Measurements from ENCODE around the gene TNFRSF19.

The TNFRSF19 gene

GRCh38 chr13:23686948-23687347 lies 116.7 kb downstream of the TNFRSF19 start:
- H3K36me3 ChIP-seq (ENCODE audit: insufficient read depth, low read length), result no peaks in the 10 kb centered on the region
- H3K27me3 ChIP-seq (ENCODE audit: insufficient read depth, low read length), result no peaks in the 10 kb centered on the region
- H3K9me3 ChIP-seq (ENCODE audit: low read length), result peaks cover 6% of the 10 kb centered on the region; the same call in 1 of the 2 replicates
- no peak overlapping the region for H3K4me3 ChIP-seq (ENCODE audit: low read depth, low read length, poor library complexity, severe bottlenecking)
- no peaks in the 10 kb centered on the region for H3K4me1 ChIP-seq (ENCODE audit: insufficient read depth, low read length, severe bottlenecking)
- no peak overlapping the region for H3K27ac ChIP-seq (ENCODE audit: low read depth, low read length, poor library complexity, severe bottlenecking)
- no peak overlapping the region for H3K9ac ChIP-seq (ENCODE audit: low read length)
- no peaks in the 10 kb centered on the region for H3K9me2 ChIP-seq (ENCODE audit: low read depth, low read length)
- TF ChIP-seq EZH2 (IDR thresholded peaks at IDR 0.05; ENCODE audit: borderline replicate concordance, low read length), result no peak
- TF ChIP-seq CTCF (IDR thresholded peaks at IDR 0.05; ENCODE audit: low read length), result no peak
- H3K79me2 ChIP-seq (ENCODE audit: insufficient read depth, low read length), result no peaks in the 10 kb centered on the region
- no peaks in the 10 kb centered on the region for H3F3A ChIP-seq (ENCODE audit: insufficient read depth, low read length)
- no peak overlapping the region for H3K4me2 ChIP-seq (ENCODE audit: low read length)
- no peak overlapping the region for H2AFZ ChIP-seq (ENCODE audit: low read length)
- no peaks in the 10 kb centered on the region for H4K20me1 ChIP-seq (ENCODE audit: insufficient read depth, low read length)

- no peak overlapping the region for H3K27ac ChIP-seq (ENCODE audit: low read depth, low read length, poor library complexity, severe bottlenecking)
- H3K27me3 ChIP-seq (ENCODE audit: insufficient read depth, low read length), result no peaks in the 10 kb centered on the region
- no peaks in the 10 kb centered on the region for H4K20me1 ChIP-seq (ENCODE audit: insufficient read depth, low read length)
- no peaks in the 10 kb centered on the region for H3K79me2 ChIP-seq (ENCODE audit: insufficient read depth, low read length)
- H3K4me2 ChIP-seq (ENCODE audit: low read length), result no peak overlapping the region
- no peaks in the 10 kb centered on the region for H3F3A ChIP-seq (ENCODE audit: insufficient read depth, low read length)
- no peak overlapping the region for H3K4me3 ChIP-seq (ENCODE audit: low read depth, low read length, poor library complexity, severe bottlenecking)
- H3K4me1 ChIP-seq (ENCODE audit: insufficient read depth, low read length, severe bottlenecking), result no peaks in the 10 kb centered on the region
- H2AFZ ChIP-seq (ENCODE audit: low read length), result no peak overlapping the region
- no peak for TF ChIP-seq EZH2 (IDR thresholded peaks at IDR 0.05; ENCODE audit: borderline replicate concordance, low read length)
- peaks cover 6% of the 10 kb centered on the region; the same call in 1 of the 2 replicates for H3K9me3 ChIP-seq (ENCODE audit: low read length)
- no peak overlapping the region for H3K9ac ChIP-seq (ENCODE audit: low read length)
- no peaks in the 10 kb centered on the region for H3K9me2 ChIP-seq (ENCODE audit: low read depth, low read length)
- H3K36me3 ChIP-seq (ENCODE audit: insufficient read depth, low read length), result no peaks in the 10 kb centered on the region
Observed at GRCh38 chr13:23687614-23688013, 117.4 kb downstream of the TNFRSF19 start.

DNA sequence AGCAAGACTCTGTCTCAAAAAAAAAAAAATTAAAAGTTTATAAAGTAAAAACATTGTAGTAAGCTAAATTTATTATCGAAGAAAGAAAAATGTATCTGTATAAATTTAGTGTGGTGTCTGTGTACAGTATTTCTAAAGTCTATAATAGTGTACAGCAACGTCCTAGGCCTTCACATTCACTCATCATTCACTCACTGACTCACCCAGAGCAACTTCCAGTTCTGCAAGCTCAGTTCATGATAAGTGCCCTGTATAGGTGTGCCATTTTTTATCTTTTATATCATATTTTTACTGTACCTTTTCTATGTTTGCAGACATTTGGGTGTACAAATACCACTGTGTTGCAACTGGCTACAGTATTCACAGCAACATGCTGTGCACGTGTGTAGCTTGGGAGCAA lies 118.1 kb downstream of the TNFRSF19 start:
- H3K36me3 ChIP-seq (ENCODE audit: insufficient read depth, low read length), result no peaks in the 10 kb centered on the region
- H3K4me2 ChIP-seq (ENCODE audit: low read length), result no peak overlapping the region
- H4K20me1 ChIP-seq (ENCODE audit: insufficient read depth, low read length), result no peaks in the 10 kb centered on the region
- H2AFZ ChIP-seq (ENCODE audit: low read length), result no peak overlapping the region
- no peaks in the 10 kb centered on the region for H3K27me3 ChIP-seq (ENCODE audit: insufficient read depth, low read length)
- H3K4me3 ChIP-seq (ENCODE audit: low read depth, low read length, poor library complexity, severe bottlenecking), result no peak overlapping the region
- H3K9me3 ChIP-seq (ENCODE audit: low read length), result peaks cover 6% of the 10 kb centered on the region; the same call in 1 of the 2 replicates
- H3K27ac ChIP-seq (ENCODE audit: low read depth, low read length, poor library complexity, severe bottlenecking), result no peak overlapping the region
- H3K4me1 ChIP-seq (ENCODE audit: insufficient read depth, low read length, severe bottlenecking), result no peaks in the 10 kb centered on the region
- H3K79me2 ChIP-seq (ENCODE audit: insufficient read depth, low read length), result no peaks in the 10 kb centered on the region
- no peak for TF ChIP-seq EZH2 (IDR thresholded peaks at IDR 0.05; ENCODE audit: borderline replicate concordance, low read length)
- TF ChIP-seq CTCF (IDR thresholded peaks at IDR 0.05; ENCODE audit: low read length), result no peak
- no peaks in the 10 kb centered on the region for H3K9me2 ChIP-seq (ENCODE audit: low read depth, low read length)
- no peaks in the 10 kb centered on the region for H3F3A ChIP-seq (ENCODE audit: insufficient read depth, low read length)
- H3K9ac ChIP-seq (ENCODE audit: low read length), result no peak overlapping the region

GRCh38 chr13:23690668-23691067 lies 120.5 kb downstream of the TNFRSF19 start:
- Histone ChIP-seq H3K79me2 (ENCODE audit: insufficient read depth, low read length) (no peaks in the 10 kb centered on the region), H3K4me1 (ENCODE audit: insufficient read depth, low read length, severe bottlenecking) (peaks cover under 1% of the 10 kb centered on the region), H3K4me3 (ENCODE audit: low read depth, low read length, poor library complexity, severe bottlenecking) (no peak overlapping the region), H3K27ac (ENCODE audit: low read depth, low read length, poor library complexity, severe bottlenecking) (no peak overlapping the region), H3K36me3 (ENCODE audit: insufficient read depth, low read length) (no peaks in the 10 kb centered on the region), H2AFZ (ENCODE audit: low read length) (no peak overlapping the region), H3F3A (ENCODE audit: insufficient read depth, low read length) (no peaks in the 10 kb centered on the region), H4K20me1 (ENCODE audit: insufficient read depth, low read length) (no peaks in the 10 kb centered on the region), H3K4me2 (ENCODE audit: low read length) (no peak overlapping the region), H3K27me3 (ENCODE audit: insufficient read depth, low read length) (no peaks in the 10 kb centered on the region), H3K9me3 (ENCODE audit: low read length) (no peaks in the 10 kb centered on the region), H3K9me2 (ENCODE audit: low read depth, low read length) (no peaks in the 10 kb centered on the region), H3K9ac (ENCODE audit: low read length) (no peak overlapping the region)
- TF ChIP-seq CTCF (IDR thresholded peaks at IDR 0.05; ENCODE audit: low read length), result no peak
- TF ChIP-seq EZH2 (IDR thresholded peaks at IDR 0.05; ENCODE audit: borderline replicate concordance, low read length), result no peak
